ENCODE measurements around the gene OSBPL3.
A peak's percentile ranks its signal among the peaks of the same experiment; 100 is the strongest.
"Not testable (repeated sequence)": the region's sequence is repeated elsewhere in the genome, so short reads cannot be mapped to it uniquely, and the experiment has no call there.

Gene OSBPL3

GRCh38 chr7:24979863-24980533, at the start of gene OSBPL3:
Gene OSBPL3, minus strand, starts transcription at chr7:24980178. Its CDS starts 87,706 bp downstream, at chr7:24892472.
- H3K4me3 Mint-ChIP-seq = peak within 1 kb of the TSS; percentile 85
- CTCF ChIA-PET = interaction anchor here (0.9 to 6.8 kb wide), 25 partner anchors 12 to 223 kb away, joined by 3 to 82 read pairs (median 6); no protein-coding TSS in a partner anchor
- peak within 1 kb of the TSS; percentile 92 for H3K27ac Mint-ChIP-seq
- DNase-seq = peak; percentile 97
- peaks cover 35% of the 10 kb centered on the region for H3K36me3 Mint-ChIP-seq
- H3K27me3 Mint-ChIP-seq = peaks cover 19% of the 10 kb centered on the region
- peaks cover 62% of the 10 kb centered on the region for H3K4me1 Mint-ChIP-seq
- H3K9me3 Mint-ChIP-seq = no peaks in the 10 kb centered on the region

GRCh38 chr7:25029075-25029474, 49.1 kb upstream of the OSBPL3 start:
- DNase-seq = peak; percentile 41
- Mint-ChIP-seq H3K36me3 (peaks cover 1% of the 10 kb centered on the region), H3K27me3 (peaks cover 28% of the 10 kb centered on the region), H3K27ac (peak overlapping the region; percentile 92), H3K9me3 (no peaks in the 10 kb centered on the region), H3K4me1 (peaks cover 48% of the 10 kb centered on the region), H3K4me3 (no peak overlapping the region)
- CTCF ChIA-PET = interaction anchor here (0.9 to 2.7 kb wide), 7 partner anchors 41 to 217 kb away, joined by 3 to 6 read pairs (median 4); no protein-coding TSS in a partner anchor

GRCh38 chr7:25028370-25029021, 48.5 kb upstream of the OSBPL3 start:
- H3K27me3 Mint-ChIP-seq = peaks cover 28% of the 10 kb centered on the region
- H3K27ac Mint-ChIP-seq = peak overlapping the region; percentile 92
- CTCF ChIA-PET = interaction anchor here (0.9 to 2.7 kb wide), 6 partner anchors 43 to 217 kb away, joined by 3 to 6 read pairs (median 4); no protein-coding TSS in a partner anchor
- peaks cover 48% of the 10 kb centered on the region for H3K4me1 Mint-ChIP-seq
- H3K4me3 Mint-ChIP-seq = no peak overlapping the region
- peak; percentile 32 for DNase-seq
- H3K9me3 Mint-ChIP-seq = no peaks in the 10 kb centered on the region
- H3K36me3 Mint-ChIP-seq = peaks cover 1% of the 10 kb centered on the region

GRCh38 chr7:25026156-25026555, 46.2 kb upstream of the OSBPL3 start:
- DNase-seq = no peak
- Mint-ChIP-seq H3K4me1 (peaks cover 36% of the 10 kb centered on the region), H3K27ac (no peak overlapping the region), H3K36me3 (peaks cover 1% of the 10 kb centered on the region), H3K4me3 (no peak overlapping the region), H3K9me3 (no peaks in the 10 kb centered on the region), H3K27me3 (peaks cover 24% of the 10 kb centered on the region)
- CTCF ChIA-PET = interaction anchor here (0.6 to 1.3 kb wide), 3 partner anchors 12 to 214 kb away, joined by 3 read pairs; no protein-coding TSS in a partner anchor

- H3K27me3 Mint-ChIP-seq = peaks cover 24% of the 10 kb centered on the region
- H3K4me1 Mint-ChIP-seq = peaks cover 27% of the 10 kb centered on the region
- CTCF ChIA-PET = interaction anchor here (1.3 kb wide), 1 partner anchor 13 kb away, joined by 3 read pairs; no protein-coding TSS in a partner anchor
- H3K9me3 Mint-ChIP-seq = no peaks in the 10 kb centered on the region
- peaks cover 1% of the 10 kb centered on the region for H3K36me3 Mint-ChIP-seq
- no peak overlapping the region for H3K4me3 Mint-ChIP-seq
- H3K27ac Mint-ChIP-seq = no peak overlapping the region
- DNase-seq = no peak
Observed at GRCh38 chr7:25025218-25025671, 45.3 kb upstream of the OSBPL3 start.

GRCh38 chr7:25024066-25024465, 44.1 kb upstream of the OSBPL3 start:
- no peak for DNase-seq
- peaks cover 1% of the 10 kb centered on the region for H3K36me3 Mint-ChIP-seq
- no peak overlapping the region for H3K4me3 Mint-ChIP-seq
- H3K4me1 Mint-ChIP-seq = peaks cover 17% of the 10 kb centered on the region
- H3K9me3 Mint-ChIP-seq = no peaks in the 10 kb centered on the region
- CTCF ChIA-PET = no interaction called here
- H3K27me3 Mint-ChIP-seq = peaks cover 24% of the 10 kb centered on the region
- H3K27ac Mint-ChIP-seq = no peak overlapping the region

GRCh38 chr7:25017671-25018070, 37.7 kb upstream of the OSBPL3 start:
- peaks cover 17% of the 10 kb centered on the region for H3K27me3 Mint-ChIP-seq
- CTCF ChIA-PET = interaction anchor here (0.8 kb wide), 1 partner anchor 52 kb away, joined by 4 read pairs; no protein-coding TSS in a partner anchor
- not testable (repeated sequence) for H3K4me3 Mint-ChIP-seq, DNase-seq, H3K27ac Mint-ChIP-seq, H3K36me3 Mint-ChIP-seq, H3K9me3 Mint-ChIP-seq, H3K4me1 Mint-ChIP-seq

GRCh38 chr7:25014756-25015155, 34.8 kb upstream of the OSBPL3 start:
- H3K36me3 Mint-ChIP-seq = no peaks in the 10 kb centered on the region
- H3K4me1 Mint-ChIP-seq = no peaks in the 10 kb centered on the region
- no peak overlapping the region for H3K4me3 Mint-ChIP-seq
- peaks cover 14% of the 10 kb centered on the region for H3K27me3 Mint-ChIP-seq
- CTCF ChIA-PET = no interaction called here
- no peak for DNase-seq
- no peak overlapping the region for H3K27ac Mint-ChIP-seq
- no peaks in the 10 kb centered on the region for H3K9me3 Mint-ChIP-seq

- not testable (repeated sequence) for H3K4me3 Mint-ChIP-seq, H3K9me3 Mint-ChIP-seq, DNase-seq, H3K27ac Mint-ChIP-seq, H3K4me1 Mint-ChIP-seq, H3K36me3 Mint-ChIP-seq
- peaks cover 22% of the 10 kb centered on the region for H3K27me3 Mint-ChIP-seq
- CTCF ChIA-PET = interaction anchor here (1.1 kb wide), 1 partner anchor 31 kb away, joined by 3 read pairs; no protein-coding TSS in a partner anchor
Observed at GRCh38 chr7:25012710-25013109, 32.7 kb upstream of the OSBPL3 start.

GRCh38 chr7:25012254-25012653, 32.3 kb upstream of the OSBPL3 start:
- no peaks in the 10 kb centered on the region for H3K36me3 Mint-ChIP-seq
- H3K27ac Mint-ChIP-seq = no peak overlapping the region
- CTCF ChIA-PET = interaction anchor here (1.1 kb wide), 1 partner anchor 31 kb away, joined by 3 read pairs; no protein-coding TSS in a partner anchor
- no peaks in the 10 kb centered on the region for H3K9me3 Mint-ChIP-seq
- no peak overlapping the region for H3K4me3 Mint-ChIP-seq
- no peaks in the 10 kb centered on the region for H3K4me1 Mint-ChIP-seq
- peaks cover 22% of the 10 kb centered on the region for H3K27me3 Mint-ChIP-seq
- DNase-seq = no peak

GRCh38 chr7:25009257-25009656, 29.3 kb upstream of the OSBPL3 start:
- Mint-ChIP-seq H3K27ac (no peak overlapping the region), H3K27me3 (peaks cover 22% of the 10 kb centered on the region), H3K9me3 (no peaks in the 10 kb centered on the region), H3K4me3 (no peak overlapping the region), H3K4me1 (no peaks in the 10 kb centered on the region), H3K36me3 (no peaks in the 10 kb centered on the region)
- no peak for DNase-seq
- CTCF ChIA-PET = no interaction called here

GRCh38 chr7:25007668-25008067, 27.7 kb upstream of the OSBPL3 start:
- Mint-ChIP-seq H3K27ac (no peak overlapping the region), H3K4me3 (no peak overlapping the region), H3K36me3 (no peaks in the 10 kb centered on the region), H3K9me3 (no peaks in the 10 kb centered on the region), H3K4me1 (no peaks in the 10 kb centered on the region), H3K27me3 (peaks cover 13% of the 10 kb centered on the region)
- DNase-seq = no peak
- CTCF ChIA-PET = interaction anchor here (0.9 kb wide), 1 partner anchor 23 kb away, joined by 3 read pairs; no protein-coding TSS in a partner anchor

- H3K27ac Mint-ChIP-seq = no peak overlapping the region
- H3K36me3 Mint-ChIP-seq = no peaks in the 10 kb centered on the region
- no peak overlapping the region for H3K4me3 Mint-ChIP-seq
- CTCF ChIA-PET = no interaction called here
- H3K4me1 Mint-ChIP-seq = no peaks in the 10 kb centered on the region
- no peak for DNase-seq
- peaks cover 2% of the 10 kb centered on the region for H3K9me3 Mint-ChIP-seq
- H3K27me3 Mint-ChIP-seq = peaks cover 24% of the 10 kb centered on the region
Observed at GRCh38 chr7:25006276-25006675, 26.3 kb upstream of the OSBPL3 start.

- Mint-ChIP-seq H3K27me3 (peaks cover 24% of the 10 kb centered on the region), H3K36me3 (no peaks in the 10 kb centered on the region), H3K4me3 (no peak overlapping the region), H3K9me3 (peaks cover 7% of the 10 kb centered on the region), H3K27ac (no peak overlapping the region), H3K4me1 (no peaks in the 10 kb centered on the region)
- DNase-seq = no peak
- CTCF ChIA-PET = no interaction called here
Observed at GRCh38 chr7:25005658-25006057, 25.7 kb upstream of the OSBPL3 start.

Measured in activated naive CD4-positive, alpha-beta T cell treated with anti-CD3 and anti-CD28 coated beads, Interleukin-2, amount 10 ng/mL, durations not matched to agents 7 days and 5 days (primary cell).